KMS-11 (cell line): ENCODE measurements around the gene TWNK.

Experiments
- H2AFZ ChIP-seq: fragments of 200-600 bp; sonication (generic); 2 replicates; pipeline ENCODE4 v1.6.1; 2016; ENCODE audit warnings: antibody characterized with exemption, mixed run types, low read depth
- H3K27ac ChIP-seq: fragments of 200-600 bp; sonication (generic); 2 replicates; pipeline ENCODE4 v1.6.1; 2016; ENCODE audit warnings: mild to moderate bottlenecking, mixed run types
- H3K27me3 ChIP-seq: fragments of 200-600 bp; sonication (generic); 2 replicates; pipeline ENCODE4 v1.6.1; 2017; ENCODE audit warnings: mild to moderate bottlenecking, low read depth, mixed run types, moderate library complexity; ENCODE audit not compliant: insufficient read depth
- H3K36me3 ChIP-seq: fragments of 200-600 bp; sonication (generic); 2 replicates; pipeline ENCODE4 v1.6.1; 2017; ENCODE audit warnings: mild to moderate bottlenecking, mixed run types; ENCODE audit not compliant: insufficient read depth
- H3K4me1 ChIP-seq: fragments of 200-600 bp; sonication (generic); 2 replicates; pipeline ENCODE4 v1.6.1; 2016; ENCODE audit warnings: mild to moderate bottlenecking, low read depth, mixed run types; ENCODE audit not compliant: poor library complexity, severe bottlenecking
- H3K4me2 ChIP-seq: fragments of 200-600 bp; sonication (generic); 2 replicates; pipeline ENCODE4 v1.7.0; 2016; ENCODE audit warnings: mild to moderate bottlenecking, mixed run types
- H3K4me3 ChIP-seq: fragments of 200-600 bp; sonication (generic); IDR thresholded peaks from 2 replicates; pipeline ENCODE4 v1.6.1; 2017; ENCODE audit warnings: low read depth, low read length, mixed read lengths; ENCODE audit not compliant: insufficient read depth
- H3K79me2 ChIP-seq: fragments of 200-600 bp; sonication (generic); 2 replicates; pipeline ENCODE4 v1.6.1; 2016; ENCODE audit warnings: low read depth, mixed run types; ENCODE audit not compliant: insufficient read depth
- H3K9ac ChIP-seq: fragments of 200-600 bp; sonication (generic); 2 replicates; pipeline ENCODE4 v1.6.1; 2016; ENCODE audit warnings: mild to moderate bottlenecking, mixed run types
- H4K20me1 ChIP-seq: fragments of 200-600 bp; sonication (generic); 2 replicates; pipeline ENCODE4 v1.6.1; 2016; ENCODE audit warnings: mild to moderate bottlenecking, mixed run types; ENCODE audit not compliant: insufficient read depth
- CTCF ChIP-seq: fragments of 200-600 bp; sonication (generic); conservative IDR thresholded peaks from 2 replicates; pipeline ENCODE4 v1.6.1; 2017; ENCODE audit warnings: low read depth, mild to moderate bottlenecking, antibody characterized with exemption, low read length, moderate library complexity, mixed read lengths

The TWNK gene

GRCh38 chr10:100963826-100964225 lies 23.5 kb upstream of the TWNK start:
- H3K79me2 ChIP-seq: no peaks in the 10 kb centered on the region
- H3K9ac ChIP-seq: no peak overlapping the region
- peaks cover 6% of the 10 kb centered on the region for H3K4me1 ChIP-seq
- no peak overlapping the region for H3K4me2 ChIP-seq
- H3K27ac ChIP-seq: no peak overlapping the region
- TF ChIP-seq CTCF: no peak
- no peak overlapping the region for H3K4me3 ChIP-seq
- no peaks in the 10 kb centered on the region for H3K36me3 ChIP-seq
- H2AFZ ChIP-seq: no peak overlapping the region
- no peaks in the 10 kb centered on the region for H4K20me1 ChIP-seq
- H3K27me3 ChIP-seq: no peaks in the 10 kb centered on the region

DNA sequence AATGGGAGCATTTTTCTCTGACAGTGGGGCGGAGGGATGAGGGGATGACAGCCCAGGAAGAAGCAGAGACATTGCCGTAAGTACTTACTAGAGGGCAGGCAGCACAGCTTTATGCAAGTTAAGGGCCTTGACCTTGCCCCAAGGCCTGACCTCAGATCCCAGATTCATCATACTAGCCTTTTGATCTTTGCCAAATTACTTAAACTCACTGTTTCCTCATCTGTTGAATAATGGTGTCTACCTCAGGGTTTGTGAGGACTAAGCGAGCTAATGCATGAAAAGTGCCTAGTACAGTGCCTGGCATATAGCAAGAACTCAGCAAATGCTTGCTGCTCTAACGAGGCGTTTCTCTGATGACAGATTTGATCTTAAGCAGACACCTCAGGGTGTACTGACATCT lies 21.5 kb upstream of the TWNK start:
- no peak overlapping the region for H3K27ac ChIP-seq
- no peak overlapping the region for H3K4me2 ChIP-seq
- no peaks in the 10 kb centered on the region for H3K36me3 ChIP-seq
- no peaks in the 10 kb centered on the region for H4K20me1 ChIP-seq
- H2AFZ ChIP-seq: no peak overlapping the region
- H3K27me3 ChIP-seq: no peaks in the 10 kb centered on the region
- H3K4me1 ChIP-seq: peaks cover 8% of the 10 kb centered on the region
- no peaks in the 10 kb centered on the region for H3K79me2 ChIP-seq
- H3K9ac ChIP-seq: no peak overlapping the region
- no peak for TF ChIP-seq CTCF
- no peak overlapping the region for H3K4me3 ChIP-seq

- peaks cover 8% of the 10 kb centered on the region for H3K4me1 ChIP-seq
- no peak overlapping the region for H3K4me2 ChIP-seq
- no peaks in the 10 kb centered on the region for H3K27me3 ChIP-seq
- H2AFZ ChIP-seq: no peak overlapping the region
- no peaks in the 10 kb centered on the region for H3K36me3 ChIP-seq
- no peak overlapping the region for H3K9ac ChIP-seq
- H4K20me1 ChIP-seq: no peaks in the 10 kb centered on the region
- no peaks in the 10 kb centered on the region for H3K79me2 ChIP-seq
- no peak overlapping the region for H3K27ac ChIP-seq
- TF ChIP-seq CTCF: no peak
- H3K4me3 ChIP-seq: no peak overlapping the region
These were observed 20.5 kb upstream of the TWNK start for GRCh38 chr10:100966887-100967286.

- Histone ChIP-seq H3K36me3 (no peaks in the 10 kb centered on the region), H3K9ac (no peak overlapping the region), H3K27me3 (no peaks in the 10 kb centered on the region), H3K4me3 (no peak overlapping the region), H3K79me2 (no peaks in the 10 kb centered on the region), H3K4me2 (no peak overlapping the region), H2AFZ (no peak overlapping the region), H3K27ac (no peak overlapping the region), H3K4me1 (peaks cover 8% of the 10 kb centered on the region), H4K20me1 (no peaks in the 10 kb centered on the region)
- no peak for TF ChIP-seq CTCF
These were observed 20.0 kb upstream of the TWNK start for GRCh38 chr10:100967332-100967731.
